Testis (tissue), 3 donors: ENCODE results near the gene ATG2A. TPM values are rescaled to one million over a fixed set of nuclear protein-coding genes. Genes with fewer than 3 reads are reported as not detected.

Source experiments
- DNase-seq: peaks from one replicate; pipeline ENCODE4 v3.0.0-alpha.2; 2019
- H3K27ac ChIP-seq, 2 donors: fragments of 200-600 bp; sonication (generic); one replicate each; pipeline ENCODE4 v1.5.1; 2019
- H3K27me3 ChIP-seq: fragments of 200-600 bp; sonication (generic); one replicate; pipeline ENCODE4 v1.5.1; 2019
- H3K36me3 ChIP-seq: fragments of 200-600 bp; sonication (generic); one replicate; pipeline ENCODE4 v1.5.1; 2017; ENCODE audit warnings: low read depth; ENCODE audit errors: missing control alignments
- H3K4me1 ChIP-seq: fragments of 200-600 bp; sonication (generic); one replicate; pipeline ENCODE4 v1.5.1; 2019
- H3K4me3 ChIP-seq, 2 donors: fragments of 200-600 bp; sonication (generic); one replicate each; pipeline ENCODE4 v1.5.1; 2017 to 2019
- H3K9me3 ChIP-seq: fragments of 200-600 bp; sonication (generic); one replicate; pipeline ENCODE4 v1.5.1; 2017
- CTCF ChIP-seq, 3 experiments: fragments of 450-650 bp in 2 of 3; fragments of 200-600 bp in 1 of 3; sonication (generic) in 1 of 3; IDR thresholded peaks; one replicate each; pipeline ENCODE4 v1.5.1; 2016 to 2019; ENCODE audit warnings: antibody characterized with exemption in 3 of 3, mild to moderate bottlenecking in 2 of 3, moderate library complexity in 1 of 3
- POLR2A ChIP-seq: fragments of 450-650 bp; IDR thresholded peaks from one replicate; pipeline ENCODE4 v1.6.1; 2017; ENCODE audit warnings: antibody characterized with exemption, mild to moderate bottlenecking, moderate library complexity
- WGBS, 2 donors: methylation state at CpG; one replicate each; pipeline ENCODE4 v1.1.5; 2018; 5-methylcytosine and 5-hydroxymethylcytosine counted together
- intact Hi-C: fragments of 100-400 bp; cut with DNase I; formaldehyde crosslinking; loops from one replicate; pipeline ENCODE4 v1.15.1; 2023; ENCODE audit warnings: low total_unique reads
- polyA plus RNA-seq: library from polyadenylated mRNA; stranded (reverse); fragments of 350-450 nt; fragmentation: Illumina TruSeq; extraction: RNeasy Lipid Tissue Mini Kit (QIAGEN cat#74804); gene quantifications from one replicate; pipeline ENCODE4 v1.2.3, GENCODE V29; 2014; ENCODE audit warnings: low read depth, low replicate concordance; ENCODE audit not compliant: insufficient read depth
- total RNA-seq, 2 donors: library from RNA; depleted of rRNA; stranded (reverse); fragments of >200 nt; gene quantifications; one replicate each; pipeline ENCODE4 v1.2.3, GENCODE V29; 2016

ATG2A gene
- total and polyA plus RNA-seq, 3 donors from 2014 or later = 22.2 to 56.1 (median 51.1) TPM

- Histone ChIP-seq H3K4me3 (no peak overlapping the region), H3K36me3 (peaks cover 3% of the 10 kb centered on the region), H3K9me3 (no peaks in the 10 kb centered on the region), H3K27me3 (no peaks in the 10 kb centered on the region), H3K27ac (no peak overlapping the region), H3K4me1 (no peaks in the 10 kb centered on the region)
- intact Hi-C loops = no loop called here
- no peak for DNase-seq
- 92 to 96% methylated on average over 5 to 23 of the region's 23 CpGs for WGBS, 2 donors
- TF ChIP-seq POLR2A (no peak), CTCF (IDR thresholded peaks at IDR 0.05) (no peak)
Measured at GRCh38 chr11:64903291-64903833, 13.6 kb downstream of the ATG2A start.

DNA sequence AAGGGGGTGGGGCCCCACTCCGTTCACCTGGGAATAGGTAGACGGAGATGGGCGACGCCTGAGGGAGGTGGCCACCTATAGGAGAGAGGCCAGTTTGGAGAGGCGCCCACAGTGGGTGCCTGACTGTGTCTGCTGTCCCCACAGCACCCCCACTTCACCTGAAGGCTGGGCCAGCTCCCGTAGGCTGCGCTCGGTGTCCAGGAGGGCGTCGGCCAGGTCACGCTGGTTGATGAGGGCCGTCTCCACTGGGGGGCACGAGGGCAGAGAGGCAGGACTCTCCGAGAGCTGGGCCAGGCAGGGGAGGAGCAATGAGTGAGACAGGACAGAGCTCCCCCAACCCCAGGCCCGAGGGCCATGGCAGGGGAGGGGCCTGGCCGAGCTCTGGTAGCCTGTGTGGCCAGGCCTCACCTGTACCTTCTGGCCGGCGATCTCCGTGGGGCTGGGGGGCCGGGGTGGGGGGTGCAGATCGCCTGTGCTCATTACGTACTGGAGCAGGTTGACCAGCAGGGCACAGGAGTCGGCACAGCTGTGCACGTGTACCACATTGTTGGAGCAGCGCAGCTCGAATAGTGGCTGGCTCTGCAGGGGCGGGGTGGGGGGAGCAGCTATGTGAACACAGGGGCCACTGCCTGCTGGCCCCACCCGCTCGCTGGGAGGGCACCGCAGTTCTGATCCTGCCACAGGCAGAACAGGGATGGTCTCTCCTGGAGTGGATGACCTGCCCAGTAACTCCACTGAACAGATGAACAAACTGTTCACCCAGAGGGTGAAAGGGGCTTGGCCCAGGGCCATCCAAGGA lies 14.7 kb downstream of the ATG2A start:
- intact Hi-C loops = no loop called here
- TF ChIP-seq CTCF (IDR thresholded peaks at IDR 0.05) = no peak
- TF ChIP-seq POLR2A = no peak
- WGBS, 2 donors = 81 to 89% methylated on average over 15 to 29 of the region's 30 CpGs
- Histone ChIP-seq H3K27me3 (no peaks in the 10 kb centered on the region), H3K27ac (no peak overlapping the region), H3K4me1 (no peaks in the 10 kb centered on the region), H3K9me3 (no peaks in the 10 kb centered on the region), H3K4me3 (no peak overlapping the region), H3K36me3 (peaks cover 3% of the 10 kb centered on the region)
- no peak for DNase-seq

DNA sequence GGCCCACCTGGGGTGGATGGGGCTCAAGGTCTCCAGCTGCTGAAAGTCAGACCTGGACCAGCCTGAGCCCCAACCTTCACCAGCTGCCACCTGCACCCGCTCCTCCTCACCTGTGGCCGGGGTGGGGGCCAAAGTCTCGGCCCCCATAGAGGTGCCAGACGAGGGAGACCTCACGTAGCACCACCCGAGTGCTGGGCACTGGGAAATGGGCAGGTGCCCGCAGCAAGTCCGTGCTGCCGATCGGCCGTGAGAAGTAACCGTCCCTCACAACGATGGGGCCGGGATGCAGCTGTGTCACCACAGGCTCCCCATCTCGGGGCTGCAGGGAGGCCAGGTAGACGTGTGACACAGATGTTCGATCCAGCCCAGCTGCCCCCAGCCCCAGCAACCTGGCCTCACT lies 16.2 kb downstream of the ATG2A start:
- no peaks in the 10 kb centered on the region for H3K27me3 ChIP-seq
- WGBS, 2 donors = 94 to 96% methylated on average over 17 of the region's 17 CpGs
- H3K9me3 ChIP-seq = no peaks in the 10 kb centered on the region
- no peak overlapping the region for H3K27ac ChIP-seq
- DNase-seq = no peak
- TF ChIP-seq CTCF (IDR thresholded peaks at IDR 0.05) = no peak
- TF ChIP-seq POLR2A = no peak
- H3K36me3 ChIP-seq = peaks cover 3% of the 10 kb centered on the region
- H3K4me3 ChIP-seq = no peak overlapping the region
- H3K4me1 ChIP-seq = no peaks in the 10 kb centered on the region
- intact Hi-C loops = no loop called here

- no peak for DNase-seq
- no peaks in the 10 kb centered on the region for H3K4me1 ChIP-seq
- no peak for TF ChIP-seq CTCF (IDR thresholded peaks at IDR 0.05)
- no peak for TF ChIP-seq POLR2A
- no peak overlapping the region for H3K4me3 ChIP-seq
- 86 to 87% methylated on average over 13 to 14 of the region's 14 CpGs for WGBS, 2 donors
- H3K36me3 ChIP-seq = peaks cover 3% of the 10 kb centered on the region
- no peaks in the 10 kb centered on the region for H3K27me3 ChIP-seq
- H3K9me3 ChIP-seq = no peaks in the 10 kb centered on the region
- intact Hi-C loops = no loop called here
- H3K27ac ChIP-seq = no peak overlapping the region
Measured at GRCh38 chr11:64900263-64900678, 16.7 kb downstream of the ATG2A start.
